Endodermal cell (in vitro differentiated cells): ENCODE data around the gene TOB1. TPM values are rescaled to one million over a fixed set of nuclear protein-coding genes. Genes with fewer than 3 reads are reported as not detected.

Source experiments
- DNase-seq: peaks from one replicate; pipeline ENCODE4 v3.0.0-alpha.2; 2017
- H3K27ac ChIP-seq: 2 replicates; pipeline ENCODE4 v1.5.1; 2013; ENCODE audit warnings: mild to moderate bottlenecking, low read depth, low read length, moderate library complexity
- H3K27me3 ChIP-seq: 2 replicates; pipeline ENCODE4 v1.6.1; 2013; ENCODE audit warnings: mild to moderate bottlenecking, low read length, moderate library complexity; ENCODE audit not compliant: insufficient read depth, control insufficient read depth, poor library complexity, severe bottlenecking
- H3K36me3 ChIP-seq: 2 replicates; pipeline ENCODE4 v1.7.0; 2013; ENCODE audit warnings: mild to moderate bottlenecking, low read length, moderate library complexity; ENCODE audit not compliant: control insufficient read depth, insufficient read depth
- H3K4me1 ChIP-seq: one replicate; pipeline ENCODE4 v1.7.0; 2013; ENCODE audit warnings: low read length; ENCODE audit not compliant: control insufficient read depth, insufficient read depth
- H3K4me3 ChIP-seq: 2 replicates; pipeline ENCODE4 v1.5.1; 2013; ENCODE audit warnings: mild to moderate bottlenecking, low read length, moderate library complexity
- H3K9ac ChIP-seq: 2 replicates; pipeline ENCODE4 v1.6.1; 2013; ENCODE audit warnings: mild to moderate bottlenecking, low read length, moderate library complexity; ENCODE audit not compliant: poor library complexity, severe bottlenecking; ENCODE audit errors: extremely low read depth
- H3K9me3 ChIP-seq: 2 replicates; pipeline ENCODE4 v1.6.1; 2013; ENCODE audit warnings: mild to moderate bottlenecking, low read length, moderate library complexity; ENCODE audit not compliant: control insufficient read depth
- H3K27ac Mint-ChIP-seq: 2 replicates; pipeline ENCODE4 v1.8.0; 2020; ENCODE audit warnings: mixed read lengths
- H3K27me3 Mint-ChIP-seq: 2 replicates; pipeline ENCODE4 v1.8.0; 2021; ENCODE audit warnings: mild to moderate bottlenecking, mixed read lengths; ENCODE audit not compliant: insufficient read depth
- H3K36me3 Mint-ChIP-seq: 2 replicates; pipeline ENCODE4 v1.8.0; 2020; ENCODE audit warnings: low read depth, mixed read lengths
- H3K4me1 Mint-ChIP-seq: 2 replicates; pipeline ENCODE4 v1.8.0; 2020; ENCODE audit warnings: mixed read lengths
- H3K4me3 Mint-ChIP-seq: 2 replicates; pipeline ENCODE4 v1.8.0; 2020; ENCODE audit warnings: mild to moderate bottlenecking, moderate library complexity, mixed read lengths
- H3K9me3 Mint-ChIP-seq: 2 replicates; pipeline ENCODE4 v1.8.0; 2020; ENCODE audit warnings: mild to moderate bottlenecking, mixed read lengths
- CTCF ChIP-seq: fragments of 200-600 bp; sonication (generic); conservative IDR thresholded peaks from 2 replicates; pipeline ENCODE4 v1.5.0; 2021; ENCODE audit warnings: antibody characterized with exemption, mild to moderate bottlenecking
- WGBS, 2 experiments: methylation state at CpG; one replicate each; pipeline versions ENCODE4 v1.1.5 to v1.1.7; 2013; ENCODE audit warnings: missing lambda C conversion rate in 2 of 2, mixed read lengths in 1 of 2; ENCODE audit not compliant: insufficient coverage in 1 of 2, insufficient read length in 1 of 2; 5-methylcytosine and 5-hydroxymethylcytosine counted together
- total RNA-seq, 2 donors: library from RNA; stranded (reverse); fragmentation: NEBNext Ultra II Directional in 1 of 2; extraction: Animal tissue kit (Norgen Biotek cat#: 25700) in 1 of 2; gene quantifications; 2 replicates in 1 of 2; 3 replicates in 1 of 2; pipeline ENCODE4 v1.2.1, GENCODE V29; 2021

TOB1 gene
- total RNA-seq, 2 donors from 2014 or later = 35.5 to 36.3 TPM

GRCh38 chr17:50837980-50838954, 27.9 kb downstream of the TOB1 start:
- peak; percentile 10 for TF ChIP-seq CTCF
- H3K4me3 ChIP-seq = no peak overlapping the region
- H3K9me3 ChIP-seq = no peaks in the 10 kb centered on the region
- Mint-ChIP-seq H3K4me3 (no peak overlapping the region), H3K9me3 (no peaks in the 10 kb centered on the region), H3K27me3 (peaks cover 8% of the 10 kb centered on the region), H3K27ac (peak overlapping the region; percentile 84), H3K4me1 (peaks cover 31% of the 10 kb centered on the region), H3K36me3 (no peaks in the 10 kb centered on the region)
- H3K4me1 ChIP-seq = peaks cover 8% of the 10 kb centered on the region
- 66 to 67% methylated on average over 17 to 21 of the region's 21 CpGs for WGBS, 2 experiments
- no peak overlapping the region for H3K27ac ChIP-seq
- no peaks in the 10 kb centered on the region for H3K36me3 ChIP-seq
- no peaks in the 10 kb centered on the region for H3K27me3 ChIP-seq
- no peak overlapping the region for H3K9ac ChIP-seq
- peak; percentile 67 for DNase-seq

GRCh38 chr17:50837286-50837979, 28.7 kb downstream of the TOB1 start:
- Histone ChIP-seq H3K4me3 (no peak overlapping the region), H3K9ac (no peak overlapping the region), H3K27ac (no peak overlapping the region), H3K4me1 (peaks cover 8% of the 10 kb centered on the region), H3K27me3 (no peaks in the 10 kb centered on the region), H3K9me3 (no peaks in the 10 kb centered on the region), H3K36me3 (no peaks in the 10 kb centered on the region)
- Mint-ChIP-seq H3K4me1 (peaks cover 33% of the 10 kb centered on the region), H3K4me3 (no peak overlapping the region), H3K9me3 (no peaks in the 10 kb centered on the region), H3K36me3 (no peaks in the 10 kb centered on the region), H3K27ac (no peak overlapping the region), H3K27me3 (peaks cover 8% of the 10 kb centered on the region)
- WGBS, 2 experiments = 92 to 94% methylated on average over 7 of the region's 7 CpGs
- TF ChIP-seq CTCF = no peak
- DNase-seq = peak; percentile 57

- no peak overlapping the region for H3K27ac ChIP-seq
- no peak for TF ChIP-seq CTCF
- H3K36me3 Mint-ChIP-seq = no peaks in the 10 kb centered on the region
- H3K4me3 ChIP-seq = no peak overlapping the region
- no peaks in the 10 kb centered on the region for H3K36me3 ChIP-seq
- H3K27me3 ChIP-seq = no peaks in the 10 kb centered on the region
- no peak for DNase-seq
- H3K9me3 Mint-ChIP-seq = no peaks in the 10 kb centered on the region
- H3K4me3 Mint-ChIP-seq = no peak overlapping the region
- no peak overlapping the region for H3K9ac ChIP-seq
- H3K4me1 Mint-ChIP-seq = peaks cover 33% of the 10 kb centered on the region
- H3K4me1 ChIP-seq = peaks cover 8% of the 10 kb centered on the region
- H3K9me3 ChIP-seq = no peaks in the 10 kb centered on the region
- peaks cover 8% of the 10 kb centered on the region for H3K27me3 Mint-ChIP-seq
- no peak overlapping the region for H3K27ac Mint-ChIP-seq
- WGBS, 2 experiments = 87 to 92% methylated on average over 5 to 11 of the region's 11 CpGs
Observed at GRCh38 chr17:50836826-50837225, 29.3 kb downstream of the TOB1 start.
